Endothelial cell of umbilical vein (primary cell): ENCODE results near the gene MYCBP2.

Experiments
- GATA2 ChIP-seq: IDR thresholded peaks from 2 replicates; pipeline ENCODE4 v1.7.0; 2011; ENCODE audit warnings: low read depth, mild to moderate bottlenecking, moderate library complexity, mixed read lengths, low read length; ENCODE audit not compliant: insufficient read length, insufficient read depth
- TF ChIP-seq, protein P1 (sequence below), 2 donors: IDR thresholded peaks; 1 replicate in 1 of 2; 2 replicates in 1 of 2; pipeline ENCODE4 v1.5.1; 2011; ENCODE audit warnings: low read length in 2 of 2, mild to moderate bottlenecking in 2 of 2, moderate library complexity in 2 of 2, control low read depth in 1 of 2, inconsistent platforms in 1 of 2, low read depth in 1 of 2; ENCODE audit not compliant: insufficient read depth in 1 of 2; ENCODE audit errors: extremely low read depth in 1 of 2

DNA sequence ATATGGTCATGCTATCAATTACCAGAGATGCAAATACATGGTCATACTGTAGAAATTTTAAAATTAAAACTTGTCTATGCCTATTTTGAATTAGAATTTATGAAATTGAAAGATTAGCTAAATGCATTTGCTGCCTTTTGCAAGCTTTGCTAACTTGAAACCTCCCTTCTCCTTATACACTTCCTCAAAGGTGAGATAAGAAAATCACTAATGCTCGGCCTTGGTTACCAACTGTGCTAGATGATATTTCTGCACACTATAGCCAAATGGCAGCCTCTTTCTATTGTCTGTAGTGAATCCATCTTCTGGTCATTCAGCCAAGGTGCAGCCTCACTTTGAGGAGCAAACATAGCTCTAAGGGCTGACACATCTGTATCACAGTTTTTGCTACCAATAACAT is 31.1 kb upstream of the MYCBP2 start:
- TF ChIP-seq, protein P1, sequence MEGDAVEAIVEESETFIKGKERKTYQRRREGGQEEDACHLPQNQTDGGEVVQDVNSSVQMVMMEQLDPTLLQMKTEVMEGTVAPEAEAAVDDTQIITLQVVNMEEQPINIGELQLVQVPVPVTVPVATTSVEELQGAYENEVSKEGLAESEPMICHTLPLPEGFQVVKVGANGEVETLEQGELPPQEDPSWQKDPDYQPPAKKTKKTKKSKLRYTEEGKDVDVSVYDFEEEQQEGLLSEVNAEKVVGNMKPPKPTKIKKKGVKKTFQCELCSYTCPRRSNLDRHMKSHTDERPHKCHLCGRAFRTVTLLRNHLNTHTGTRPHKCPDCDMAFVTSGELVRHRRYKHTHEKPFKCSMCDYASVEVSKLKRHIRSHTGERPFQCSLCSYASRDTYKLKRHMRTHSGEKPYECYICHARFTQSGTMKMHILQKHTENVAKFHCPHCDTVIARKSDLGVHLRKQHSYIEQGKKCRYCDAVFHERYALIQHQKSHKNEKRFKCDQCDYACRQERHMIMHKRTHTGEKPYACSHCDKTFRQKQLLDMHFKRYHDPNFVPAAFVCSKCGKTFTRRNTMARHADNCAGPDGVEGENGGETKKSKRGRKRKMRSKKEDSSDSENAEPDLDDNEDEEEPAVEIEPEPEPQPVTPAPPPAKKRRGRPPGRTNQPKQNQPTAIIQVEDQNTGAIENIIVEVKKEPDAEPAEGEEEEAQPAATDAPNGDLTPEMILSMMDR (IDR thresholded peaks at IDR 0.05; ENCODE audit: extremely low read depth in 1 of 2, insufficient read depth in 1 of 2, low read depth in 1 of 2, low read length in 2 of 2) = no peak
- no peak for TF ChIP-seq GATA2
